ENCODE data around the gene RFXAP.

DNA sequence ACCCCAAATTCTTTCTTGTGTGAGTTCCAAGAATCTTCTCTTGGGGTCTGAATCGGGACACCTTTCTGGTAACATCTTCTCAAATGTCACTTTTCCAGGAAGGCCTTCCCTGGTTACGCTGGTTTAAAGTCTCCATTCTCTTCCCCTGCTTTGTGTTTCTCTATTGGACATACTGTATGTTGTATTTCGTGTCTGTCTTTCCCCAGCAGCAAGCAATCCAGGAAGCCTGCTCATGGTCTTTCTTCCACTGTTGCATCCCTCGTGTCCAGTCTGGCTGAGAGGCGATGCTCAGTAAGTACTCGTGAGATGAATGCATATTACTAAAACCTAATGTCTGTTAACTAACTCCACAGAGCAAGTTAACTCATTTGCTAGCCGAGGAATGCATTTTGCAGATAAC, 43.7 kb downstream of the RFXAP start:
- TF ChIP-seq, protein P1, sequence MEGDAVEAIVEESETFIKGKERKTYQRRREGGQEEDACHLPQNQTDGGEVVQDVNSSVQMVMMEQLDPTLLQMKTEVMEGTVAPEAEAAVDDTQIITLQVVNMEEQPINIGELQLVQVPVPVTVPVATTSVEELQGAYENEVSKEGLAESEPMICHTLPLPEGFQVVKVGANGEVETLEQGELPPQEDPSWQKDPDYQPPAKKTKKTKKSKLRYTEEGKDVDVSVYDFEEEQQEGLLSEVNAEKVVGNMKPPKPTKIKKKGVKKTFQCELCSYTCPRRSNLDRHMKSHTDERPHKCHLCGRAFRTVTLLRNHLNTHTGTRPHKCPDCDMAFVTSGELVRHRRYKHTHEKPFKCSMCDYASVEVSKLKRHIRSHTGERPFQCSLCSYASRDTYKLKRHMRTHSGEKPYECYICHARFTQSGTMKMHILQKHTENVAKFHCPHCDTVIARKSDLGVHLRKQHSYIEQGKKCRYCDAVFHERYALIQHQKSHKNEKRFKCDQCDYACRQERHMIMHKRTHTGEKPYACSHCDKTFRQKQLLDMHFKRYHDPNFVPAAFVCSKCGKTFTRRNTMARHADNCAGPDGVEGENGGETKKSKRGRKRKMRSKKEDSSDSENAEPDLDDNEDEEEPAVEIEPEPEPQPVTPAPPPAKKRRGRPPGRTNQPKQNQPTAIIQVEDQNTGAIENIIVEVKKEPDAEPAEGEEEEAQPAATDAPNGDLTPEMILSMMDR (IDR thresholded peaks at IDR 0.05; ENCODE audit: extremely low read depth in 1 of 2, insufficient read depth in 1 of 2, low read depth in 1 of 2, low read length in 2 of 2): no peak
- TF ChIP-seq, protein P2, sequence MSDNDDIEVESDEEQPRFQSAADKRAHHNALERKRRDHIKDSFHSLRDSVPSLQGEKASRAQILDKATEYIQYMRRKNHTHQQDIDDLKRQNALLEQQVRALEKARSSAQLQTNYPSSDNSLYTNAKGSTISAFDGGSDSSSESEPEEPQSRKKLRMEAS (IDR thresholded peaks at IDR 0.05; ENCODE audit: insufficient read depth, insufficient read length): no peak
